Trophoblast cell (in vitro differentiated cells and primary cell): ENCODE data around the gene ANO2. TPM values are rescaled to one million over a fixed set of nuclear protein-coding genes. Genes with fewer than 3 reads are reported as not detected.

Source experiments
- DNase-seq, 2 donors: peaks; one replicate each; pipeline ENCODE4 v3.0.0-alpha.2; 2016
- H2AFZ ChIP-seq: 2 replicates; pipeline ENCODE4 v1.6.1; 2013; ENCODE audit warnings: low read length, moderate library complexity, mild to moderate bottlenecking; ENCODE audit not compliant: insufficient read depth, poor library complexity
- H2AK5ac ChIP-seq: 2 replicates; pipeline ENCODE4 v1.6.1; 2013; ENCODE audit warnings: mild to moderate bottlenecking, low read length
- H2BK120ac ChIP-seq: 2 replicates; pipeline ENCODE4 v1.6.1; 2013; ENCODE audit warnings: low read length, mild to moderate bottlenecking, moderate library complexity; ENCODE audit not compliant: insufficient read depth, poor library complexity
- H2BK12ac ChIP-seq: 2 replicates; pipeline ENCODE4 v1.6.1; 2013; ENCODE audit warnings: mild to moderate bottlenecking, low read length, moderate library complexity
- H2BK5ac ChIP-seq: 2 replicates; pipeline ENCODE4 v1.6.1; 2013; ENCODE audit warnings: low read length, low read depth, moderate library complexity, mild to moderate bottlenecking; ENCODE audit not compliant: poor library complexity
- H3K14ac ChIP-seq: 2 replicates; pipeline ENCODE4 v1.6.1; 2013; ENCODE audit warnings: mild to moderate bottlenecking, low read length
- H3K18ac ChIP-seq: 2 replicates; pipeline ENCODE4 v1.6.1; 2013; ENCODE audit warnings: mild to moderate bottlenecking, low read length
- H3K23ac ChIP-seq: 2 replicates; pipeline ENCODE4 v1.6.1; 2013; ENCODE audit warnings: low read length
- H3K27ac ChIP-seq: 2 replicates; pipeline ENCODE4 v1.5.1; 2013; ENCODE audit warnings: low read depth, mild to moderate bottlenecking, inconsistent platforms, low read length, moderate library complexity
- H3K27me3 ChIP-seq: 2 replicates; pipeline ENCODE4 v1.6.1; 2013; ENCODE audit warnings: inconsistent platforms, mild to moderate bottlenecking, low read length, moderate library complexity; ENCODE audit not compliant: insufficient read depth
- H3K36me3 ChIP-seq, 2 experiments: 1 replicate in 1 of 2; 2 replicates in 1 of 2; pipeline ENCODE4 v1.6.1; 2013; ENCODE audit warnings: low read length in 2 of 2, mild to moderate bottlenecking in 2 of 2, moderate library complexity in 1 of 2; ENCODE audit not compliant: insufficient read depth in 2 of 2, control insufficient read depth in 1 of 2
- H3K4ac ChIP-seq: 2 replicates; pipeline ENCODE4 v1.6.1; 2013; ENCODE audit warnings: low read depth, mild to moderate bottlenecking, low read length, moderate library complexity
- H3K4me1 ChIP-seq, 2 experiments: 1 replicate in 1 of 2; 2 replicates in 1 of 2; pipeline ENCODE4 v1.6.1; 2013; ENCODE audit warnings: low read length in 2 of 2, mild to moderate bottlenecking in 2 of 2, moderate library complexity in 1 of 2; ENCODE audit not compliant: insufficient read depth in 2 of 2, control insufficient read depth in 1 of 2
- H3K4me2 ChIP-seq: 2 replicates; pipeline ENCODE4 v1.6.1; 2013; ENCODE audit warnings: inconsistent platforms, mild to moderate bottlenecking, low read length, moderate library complexity
- H3K4me3 ChIP-seq: 2 replicates; pipeline ENCODE4 v1.5.1; 2013; ENCODE audit warnings: mild to moderate bottlenecking, low read depth, low read length, inconsistent platforms
- H3K79me1 ChIP-seq: one replicate; pipeline ENCODE4 v1.6.1; 2013; ENCODE audit warnings: low read length
- H3K79me2 ChIP-seq: 2 replicates; pipeline ENCODE4 v1.6.1; 2013; ENCODE audit warnings: low read length, mild to moderate bottlenecking; ENCODE audit not compliant: control insufficient read depth, insufficient read depth, poor library complexity
- H3K9ac ChIP-seq: 2 replicates; pipeline ENCODE4 v1.6.1; 2013; ENCODE audit warnings: mild to moderate bottlenecking, low read length
- H3K9me3 ChIP-seq: 2 replicates; pipeline ENCODE4 v1.6.1; 2013; ENCODE audit warnings: low read depth, mild to moderate bottlenecking, control low read depth, inconsistent platforms, low read length; ENCODE audit not compliant: insufficient read depth
- H4K12ac ChIP-seq: 2 replicates; pipeline ENCODE4 v1.6.1; 2013; ENCODE audit warnings: low read depth, mild to moderate bottlenecking, low read length, moderate library complexity
- H4K8ac ChIP-seq: 2 replicates; pipeline ENCODE4 v1.6.1; 2013; ENCODE audit warnings: low read depth, mild to moderate bottlenecking, low read length, moderate library complexity
- H4K91ac ChIP-seq: one replicate; pipeline ENCODE4 v1.6.1; 2013; ENCODE audit warnings: low read depth, mild to moderate bottlenecking, low read length, moderate library complexity
- whole genome bisulfite sequencing: extraction: QIAGEN DNeasy Blood & Tissue Kit; methylation state at CpG from one replicate; pipeline ENCODE4 v1.1.7; 2013; ENCODE audit warnings: missing lambda C conversion rate; ENCODE audit not compliant: insufficient read length, insufficient coverage; ENCODE audit errors: extremely low coverage; 5-methylcytosine and 5-hydroxymethylcytosine counted together
- polyA plus RNA-seq: library from polyadenylated mRNA; stranded (reverse); fragments of 200-250 nt; gene quantifications from 2 replicates; pipeline ENCODE4 v1.2.3, GENCODE V29; 2013

The ANO2 gene
- 0.99 and 1.2 TPM in 2 replicates for polyA plus RNA-seq

DNA sequence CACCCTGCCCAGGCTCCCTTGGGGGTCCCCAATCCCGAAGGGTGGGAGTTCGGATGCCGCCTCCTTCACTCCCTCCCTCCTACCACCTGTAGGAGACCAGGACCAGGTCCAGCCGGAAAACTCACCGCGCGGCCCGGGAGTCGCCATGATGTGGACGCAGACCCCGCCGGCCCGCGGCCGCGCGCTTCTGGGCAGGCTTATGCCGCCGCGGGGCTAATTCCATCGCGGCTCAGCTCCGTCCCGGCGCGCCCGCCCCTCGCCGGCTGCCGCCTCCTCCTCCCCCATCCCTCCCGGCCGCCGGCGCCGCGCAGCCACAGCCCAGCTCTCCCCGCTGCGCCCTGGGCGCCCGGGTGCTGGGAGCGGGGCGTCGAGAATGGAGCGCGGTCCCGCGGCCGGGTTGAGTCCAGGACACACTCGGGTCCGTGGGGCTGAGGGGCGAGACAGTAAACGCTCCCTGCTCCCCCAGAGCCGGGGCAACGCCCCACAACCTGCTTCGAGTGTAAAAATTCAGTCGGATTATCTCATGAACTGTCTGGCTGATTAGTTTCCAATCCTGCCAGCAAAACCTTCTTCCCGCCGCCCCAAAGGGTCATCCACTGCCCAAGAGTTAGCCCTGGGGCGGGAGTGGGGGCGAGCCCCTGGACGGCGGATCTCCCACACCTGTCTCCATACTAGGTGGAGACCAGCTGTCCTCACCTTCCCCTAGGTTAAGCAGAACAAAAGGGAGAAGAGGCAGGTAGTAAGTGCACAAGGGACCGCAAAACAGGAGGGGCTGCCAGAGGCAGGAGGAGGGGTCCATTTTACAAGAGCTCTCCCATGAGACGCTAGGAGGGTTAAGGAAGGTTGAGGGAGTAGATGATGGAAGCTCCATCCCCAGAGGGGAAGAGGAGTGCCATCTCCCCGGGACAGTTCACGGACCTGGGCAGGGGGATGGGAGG, at the start of gene ANO2:
ANO2 (minus strand) TSS at position 189 of the 938 bp plus-strand sequence; CDS start at position 147, 42 bp downstream.
- Histone ChIP-seq H3K36me3 (no peaks in the 10 kb centered on the region), H2BK5ac (no peak within 1 kb of the TSS), H4K91ac (peak within 1 kb of the TSS; percentile 52), H2AFZ (peak within 1 kb of the TSS; percentile 86), H2BK12ac (peak within 1 kb of the TSS; percentile 77), H3K4me2 (peak within 1 kb of the TSS; percentile 88), H3K18ac (peak within 1 kb of the TSS; percentile 59), H3K79me2 (peaks cover 4% of the 10 kb centered on the region), H3K4me3 (peak within 1 kb of the TSS; percentile 74), H3K79me1 (peaks cover 7% of the 10 kb centered on the region), H2AK5ac (no peak within 1 kb of the TSS), H3K23ac (no peak within 1 kb of the TSS), H3K4ac (peak within 1 kb of the TSS; percentile 63), H4K8ac (peak within 1 kb of the TSS; percentile 80), H3K14ac (peak within 1 kb of the TSS; percentile 66), H3K27me3 (no peaks in the 10 kb centered on the region), H3K9me3 (peaks cover 1% of the 10 kb centered on the region), H3K27ac (no peak within 1 kb of the TSS), H3K4me1 (peaks cover 5 to 8% of the 10 kb centered on the region in 2 experiments), H3K9ac (peak within 1 kb of the TSS; percentile 70), H2BK120ac (peak within 1 kb of the TSS; percentile 77), H4K12ac (peak within 1 kb of the TSS; percentile 76)
- peak; percentile 86 to 87 for DNase-seq
- WGBS, result no CpG with 5 or more reads among the region's 66 CpGs

DNA sequence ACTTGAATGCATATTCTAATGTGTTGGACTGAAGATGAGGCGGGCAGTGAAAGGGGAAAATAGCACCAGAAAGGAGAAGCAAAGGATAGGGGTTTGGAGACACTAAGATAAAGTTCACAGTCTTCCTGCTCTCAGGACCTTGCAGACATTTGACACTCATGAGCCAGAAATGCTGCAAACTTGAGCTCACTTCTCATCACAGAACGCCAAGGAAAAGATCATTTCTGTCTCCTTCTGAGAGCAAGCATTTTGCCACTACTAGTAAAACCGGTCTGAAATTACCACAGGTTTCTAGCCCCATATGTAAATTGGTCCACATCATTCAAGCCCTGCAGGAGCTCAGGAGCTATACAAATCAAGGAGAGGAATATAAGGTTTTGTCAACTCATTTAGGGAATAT, 44.6 kb upstream of the ANO2 start:
- H3K79me2 ChIP-seq, result no peaks in the 10 kb centered on the region
- no peak overlapping the region for H4K91ac ChIP-seq
- H3K23ac ChIP-seq, result no peak overlapping the region
- no peak overlapping the region for H2AFZ ChIP-seq
- no peak overlapping the region for H2AK5ac ChIP-seq
- DNase-seq, result peak; percentile 68 to 92
- no peaks in the 10 kb centered on the region for H3K4me1 ChIP-seq
- no peak overlapping the region for H2BK12ac ChIP-seq
- no peaks in the 10 kb centered on the region for H3K9me3 ChIP-seq
- no peak overlapping the region for H2BK120ac ChIP-seq
- peaks cover 0 to 2% of the 10 kb centered on the region in 2 experiments for H3K36me3 ChIP-seq
- H3K79me1 ChIP-seq, result no peaks in the 10 kb centered on the region
- H2BK5ac ChIP-seq, result no peak overlapping the region
- H3K27ac ChIP-seq, result no peak overlapping the region
- H3K18ac ChIP-seq, result no peak overlapping the region
- no peak overlapping the region for H3K4ac ChIP-seq
- WGBS, result no CpG with 5 or more reads among the region's 3 CpGs
- H4K12ac ChIP-seq, result no peak overlapping the region
- H3K4me2 ChIP-seq, result no peak overlapping the region
- no peak overlapping the region for H3K9ac ChIP-seq
- H3K4me3 ChIP-seq, result no peak overlapping the region
- no peaks in the 10 kb centered on the region for H3K27me3 ChIP-seq
- H3K14ac ChIP-seq, result no peak overlapping the region
- H4K8ac ChIP-seq, result no peak overlapping the region

DNA sequence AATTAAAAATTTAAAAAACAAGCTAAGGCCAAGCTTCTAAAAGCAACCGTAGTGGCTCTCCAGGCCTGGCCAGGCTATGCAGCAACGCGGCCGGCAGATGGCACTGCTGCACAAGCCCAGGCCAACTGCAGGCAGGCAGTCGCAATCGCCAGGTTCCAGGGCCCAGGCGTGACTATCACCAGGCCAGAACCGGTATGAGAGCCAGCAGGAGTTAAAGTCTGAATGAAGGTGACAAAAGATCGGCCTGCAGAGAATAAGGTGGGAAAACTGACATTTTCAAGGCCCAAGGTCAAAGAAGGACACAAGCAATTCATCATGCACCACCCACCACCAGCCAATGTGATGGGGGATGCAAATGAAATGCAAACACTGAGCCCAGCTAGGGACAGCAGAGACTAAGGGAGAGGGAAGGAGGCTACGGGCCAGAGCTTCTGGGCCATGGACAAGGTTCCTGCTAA, 43.6 kb upstream of the ANO2 start:
- Histone ChIP-seq H4K8ac (no peak overlapping the region), H3K9me3 (no peaks in the 10 kb centered on the region), H3K79me2 (no peaks in the 10 kb centered on the region), H3K14ac (no peak overlapping the region), H3K27ac (no peak overlapping the region), H2BK120ac (no peak overlapping the region), H3K9ac (no peak overlapping the region), H2BK12ac (no peak overlapping the region), H3K79me1 (no peaks in the 10 kb centered on the region), H4K91ac (no peak overlapping the region), H3K4ac (no peak overlapping the region), H3K18ac (no peak overlapping the region), H3K4me2 (no peak overlapping the region), H3K23ac (no peak overlapping the region), H3K27me3 (no peaks in the 10 kb centered on the region), H2AK5ac (no peak overlapping the region), H3K4me3 (no peak overlapping the region), H2BK5ac (no peak overlapping the region), H4K12ac (no peak overlapping the region), H3K36me3 (peaks cover 0 to 2% of the 10 kb centered on the region in 2 experiments), H2AFZ (no peak overlapping the region), H3K4me1 (no peaks in the 10 kb centered on the region)
- no CpG with 5 or more reads among the region's 10 CpGs for WGBS
- DNase-seq, result peak; percentile 83 to 91

DNA sequence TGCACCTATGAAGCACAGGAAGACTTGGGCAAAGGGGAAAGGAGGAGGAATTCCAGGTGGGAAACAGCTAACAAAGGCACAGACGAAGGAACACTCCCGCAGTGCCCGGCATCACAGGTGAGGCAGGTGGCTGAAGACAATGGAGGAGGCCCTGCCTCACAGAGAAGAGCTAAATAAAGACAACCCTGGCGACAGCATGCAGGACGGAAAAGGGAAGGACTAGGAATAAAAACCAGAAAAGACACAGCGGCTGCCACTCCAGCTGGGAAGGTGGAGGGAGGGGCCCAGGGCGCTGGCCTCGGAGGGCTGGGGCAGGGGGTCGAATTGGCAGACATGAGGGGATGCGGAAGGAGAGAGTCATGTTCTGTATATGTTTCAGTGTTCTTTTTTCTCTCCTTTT, 43.0 kb upstream of the ANO2 start:
- Histone ChIP-seq H4K91ac (no peak overlapping the region), H3K4ac (no peak overlapping the region), H3K27ac (no peak overlapping the region), H2BK5ac (no peak overlapping the region), H3K9ac (no peak overlapping the region), H2AK5ac (no peak overlapping the region), H3K18ac (no peak overlapping the region), H3K9me3 (no peaks in the 10 kb centered on the region), H2AFZ (no peak overlapping the region), H4K8ac (no peak overlapping the region), H3K4me3 (no peak overlapping the region), H3K4me2 (no peak overlapping the region), H3K79me2 (no peaks in the 10 kb centered on the region), H3K36me3 (peaks cover 0 to 2% of the 10 kb centered on the region in 2 experiments), H3K23ac (no peak overlapping the region), H4K12ac (no peak overlapping the region), H3K4me1 (no peaks in the 10 kb centered on the region), H3K79me1 (no peaks in the 10 kb centered on the region), H2BK120ac (no peak overlapping the region), H3K14ac (no peak overlapping the region), H2BK12ac (no peak overlapping the region), H3K27me3 (no peaks in the 10 kb centered on the region)
- no CpG with 5 or more reads among the region's 10 CpGs for WGBS
- DNase-seq, result no peak
